Spinal cord (tissue), 10 donors: ENCODE data around the gene MED1. TPM values are rescaled to one million over a fixed set of nuclear protein-coding genes. Genes with fewer than 3 reads are reported as not detected.
A peak's percentile ranks its signal among the peaks of the same experiment; 100 is the strongest.
"Not testable (repeated sequence)": the region's sequence is repeated elsewhere in the genome, so short reads cannot be mapped to it uniquely, and the experiment has no call there.

Experiments used
- DNase-seq, 6 donors: peaks; one replicate each; pipeline versions ENCODE4 v3.0.0 to v3.0.0-alpha.2; 2013 to 2015; ENCODE audit warnings: low spot score in 6 of 6, low read depth in 4 of 6
- H3K27ac ChIP-seq: one replicate; pipeline ENCODE4 v1.5.1; 2013; ENCODE audit warnings: low read depth, low read length, control low read depth
- H3K27me3 ChIP-seq: one replicate; pipeline ENCODE4 v1.6.1; 2013; ENCODE audit warnings: low read length; ENCODE audit not compliant: control insufficient read depth, insufficient read depth
- H3K36me3 ChIP-seq: one replicate; pipeline ENCODE4 v1.6.1; 2013; ENCODE audit warnings: low read length; ENCODE audit not compliant: control insufficient read depth, insufficient read depth
- H3K4me1 ChIP-seq: one replicate; pipeline ENCODE4 v1.6.1; 2013; ENCODE audit warnings: low read length; ENCODE audit not compliant: control insufficient read depth, insufficient read depth
- H3K4me3 ChIP-seq: one replicate; pipeline ENCODE4 v1.5.1; 2013; ENCODE audit warnings: low read depth, low read length, control low read depth
- H3K9me3 ChIP-seq: one replicate; pipeline ENCODE4 v1.6.1; 2013; ENCODE audit warnings: low read length; ENCODE audit not compliant: control insufficient read depth, insufficient read depth
- WGBS: methylation state at CpG from one replicate; pipeline ENCODE4 v1.1.5; 2013; ENCODE audit warnings: missing lambda C conversion rate; ENCODE audit not compliant: insufficient coverage; 5-methylcytosine and 5-hydroxymethylcytosine counted together
- polyA plus RNA-seq, 2 donors: library from polyadenylated mRNA; unstranded; fragments of 120-200 nt; gene quantifications; one replicate each; pipeline ENCODE4 v1.2.1, GENCODE V29; 2013; ENCODE audit not compliant: insufficient read length in 2 of 2
- total RNA-seq, 2 donors: library from RNA; depleted of rRNA in 1 of 2; stranded (reverse); fragments of 120-200 nt in 1 of 2; fragments of >200 nt in 1 of 2; gene quantifications; one replicate each; pipeline versions ENCODE4 v1.2.3 to v1.2.4, GENCODE V29; 2013 to 2014
- donor health status: healthy.

Gene MED1
- total and polyA plus RNA-seq, 4 donors: 29.0 to 36.5 (median 29.9) TPM

DNA sequence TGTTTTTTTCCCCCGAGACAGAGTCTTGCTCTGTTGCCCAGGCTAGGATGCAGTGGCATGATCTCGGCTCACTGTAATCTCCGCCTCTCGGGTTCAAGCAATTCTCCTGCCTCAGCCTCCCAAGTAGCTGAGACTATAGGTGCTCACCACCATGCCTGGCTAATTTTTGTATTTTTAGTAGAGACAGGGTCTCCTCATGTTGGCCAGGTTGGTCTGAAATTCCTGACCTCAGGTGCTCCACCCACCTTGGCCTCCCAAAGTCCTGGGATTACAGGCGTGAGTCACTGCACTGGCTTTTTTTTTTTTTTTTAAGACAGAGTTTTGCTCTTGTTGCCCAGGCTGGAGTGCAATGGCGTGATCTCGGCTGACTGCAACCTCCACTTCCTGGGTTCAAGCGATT lies 28.6 kb upstream of the MED1 start:
- not testable (repeated sequence) for H3K4me3 ChIP-seq, H3K9me3 ChIP-seq, H3K27ac ChIP-seq, H3K27me3 ChIP-seq, DNase-seq, H3K4me1 ChIP-seq
- 83% methylated on average over 1 of the region's 8 CpGs for WGBS
- H3K36me3 ChIP-seq: peaks cover 45% of the 10 kb centered on the region

DNA sequence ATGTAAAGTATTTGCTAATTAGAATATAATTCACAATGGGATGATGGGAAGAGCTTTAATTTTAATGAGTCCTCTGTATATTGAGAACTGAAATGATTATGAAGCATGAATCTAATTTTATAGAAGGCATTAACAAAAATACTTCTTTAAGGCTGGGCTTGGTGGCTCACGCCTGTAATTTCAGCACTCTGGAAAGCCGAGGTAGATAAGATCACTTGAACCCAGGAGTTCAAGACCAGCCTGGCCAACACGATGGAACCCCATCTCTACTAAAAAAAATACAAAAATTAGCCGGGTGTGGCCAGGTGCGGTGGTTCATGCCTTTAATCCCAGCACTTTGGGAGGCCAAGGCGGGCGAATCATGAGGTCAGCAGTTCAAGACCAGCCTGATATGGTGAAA lies 22.2 kb upstream of the MED1 start:
- 100% methylated on average over 5 of the region's 7 CpGs for WGBS
- Histone ChIP-seq H3K4me1 (no peaks in the 10 kb centered on the region), H3K4me3 (no peak overlapping the region), H3K36me3 (peaks cover 36% of the 10 kb centered on the region), H3K9me3 (no peaks in the 10 kb centered on the region), H3K27ac (no peak overlapping the region), H3K27me3 (no peaks in the 10 kb centered on the region)
- DNase-seq: no peak

GRCh38 chr17:39468610-39469009 lies 17.5 kb upstream of the MED1 start:
- DNase-seq, H3K27me3 ChIP-seq, H3K9me3 ChIP-seq, H3K4me3 ChIP-seq, H3K27ac ChIP-seq: not testable (repeated sequence)
- peaks cover 24% of the 10 kb centered on the region for H3K36me3 ChIP-seq
- peaks cover 16% of the 10 kb centered on the region for H3K4me1 ChIP-seq
- WGBS: 100% methylated on average over 4 of the region's 11 CpGs

DNA sequence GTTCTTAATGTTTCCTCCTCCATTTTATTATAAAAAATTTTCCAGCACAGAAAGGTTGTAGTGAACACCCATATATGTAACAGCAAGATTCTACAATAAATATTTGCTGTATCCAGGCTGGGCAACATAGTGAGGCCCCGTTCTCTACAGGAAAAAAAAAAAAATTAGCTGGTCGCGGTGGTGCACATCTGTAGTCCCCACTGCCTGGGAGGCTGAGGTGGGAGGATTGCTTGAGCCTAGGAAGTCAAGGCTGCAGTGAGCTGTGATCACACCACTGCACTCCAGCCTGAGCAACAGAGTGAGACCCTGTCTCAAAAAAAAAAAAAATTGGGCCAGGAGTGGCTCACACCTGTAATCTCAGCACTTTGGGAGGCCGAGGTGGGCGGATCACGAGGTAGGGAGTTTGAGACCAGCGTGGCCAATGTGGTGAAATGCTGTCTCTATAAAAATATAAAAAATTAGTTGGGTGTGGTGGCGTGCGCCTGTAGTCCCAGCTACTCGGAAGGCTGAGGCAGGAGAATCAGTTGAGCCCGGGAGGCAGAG lies 13.6 kb upstream of the MED1 start:
- not testable (repeated sequence) for H3K36me3 ChIP-seq, DNase-seq, H3K9me3 ChIP-seq, H3K27ac ChIP-seq, H3K27me3 ChIP-seq
- peak overlapping the region; percentile 5 for H3K4me3 ChIP-seq
- WGBS: 76% methylated on average over 9 of the region's 11 CpGs
- peaks cover 21% of the 10 kb centered on the region for H3K4me1 ChIP-seq

- H3K27me3 ChIP-seq: no peaks in the 10 kb centered on the region
- DNase-seq: peak in 1 of 6 donors; percentile 12
- peak overlapping the region; percentile 96 for H3K4me3 ChIP-seq
- H3K36me3 ChIP-seq: peaks cover 2% of the 10 kb centered on the region
- peak overlapping the region; percentile 99 for H3K27ac ChIP-seq
- H3K4me1 ChIP-seq: peaks cover 21% of the 10 kb centered on the region
- H3K9me3 ChIP-seq: no peaks in the 10 kb centered on the region
- WGBS: 2% methylated on average over 25 of the region's 28 CpGs
Measured at GRCh38 chr17:39462631-39463375, 11.7 kb upstream of the MED1 start.

GRCh38 chr17:39461926-39462569 lies 11.0 kb upstream of the MED1 start:
- Histone ChIP-seq H3K4me1 (peaks cover 21% of the 10 kb centered on the region), H3K27me3 (no peaks in the 10 kb centered on the region), H3K36me3 (peaks cover 2% of the 10 kb centered on the region), H3K27ac (peak overlapping the region; percentile 99), H3K9me3 (no peaks in the 10 kb centered on the region), H3K4me3 (peak overlapping the region; percentile 96)
- DNase-seq: peak in 3 of 6 donors; percentile 22 to 43 (median 33)
- WGBS: under 1% methylated on average over 27 of the region's 34 CpGs

DNA sequence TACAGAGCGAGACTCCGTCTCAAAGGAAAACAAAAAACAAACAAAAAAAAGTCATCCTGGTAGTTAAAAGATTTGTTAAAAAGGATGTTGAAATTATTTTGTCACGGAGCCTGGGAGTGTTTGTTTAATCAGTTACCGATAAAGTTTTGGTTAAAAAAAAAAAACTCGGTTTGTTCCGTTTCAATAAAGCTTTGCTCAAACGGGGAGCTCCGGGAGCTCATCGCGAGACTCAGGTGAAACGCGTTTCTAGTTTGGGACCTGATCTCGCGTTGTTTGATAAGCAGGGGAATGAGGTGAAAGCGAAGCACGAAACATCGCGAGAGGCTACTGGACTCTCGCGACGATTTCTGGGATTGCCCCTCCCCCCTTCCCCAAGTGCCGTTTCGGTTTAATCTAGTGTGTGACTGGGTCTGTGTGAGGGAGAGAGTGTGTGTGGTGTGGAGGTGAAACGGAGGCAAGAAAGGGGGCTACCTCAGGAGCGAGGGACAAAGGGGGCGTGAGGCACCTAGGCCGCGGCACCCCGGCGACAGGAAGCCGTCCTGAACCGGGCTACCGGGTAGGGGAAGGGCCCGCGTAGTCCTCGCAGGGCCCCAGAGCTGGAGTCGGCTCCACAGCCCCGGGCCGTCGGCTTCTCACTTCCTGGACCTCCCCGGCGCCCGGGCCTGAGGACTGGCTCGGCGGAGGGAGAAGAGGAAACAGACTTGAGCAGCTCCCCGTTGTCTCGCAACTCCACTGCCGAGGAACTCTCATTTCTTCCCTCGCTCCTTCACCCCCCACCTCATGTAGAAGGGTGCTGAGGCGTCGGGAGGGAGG lies 10.3 kb upstream of the MED1 start, which contains the start of gene CDK12:
TSS of gene CDK12 (plus strand) at position 374 of the 813 bp plus-strand sequence. CDS start 586 bp downstream, outside the sequence.
- peak; percentile 98 to 100 (median 99) for DNase-seq
- Histone ChIP-seq H3K4me1 (peaks cover 21% of the 10 kb centered on the region), H3K4me3 (peak within 1 kb of the TSS; percentile 96), H3K36me3 (peaks cover 2% of the 10 kb centered on the region), H3K27ac (peak within 1 kb of the TSS; percentile 99), H3K27me3 (no peaks in the 10 kb centered on the region), H3K9me3 (no peaks in the 10 kb centered on the region)
- WGBS: 0% methylated on average over 28 of the region's 51 CpGs

DNA sequence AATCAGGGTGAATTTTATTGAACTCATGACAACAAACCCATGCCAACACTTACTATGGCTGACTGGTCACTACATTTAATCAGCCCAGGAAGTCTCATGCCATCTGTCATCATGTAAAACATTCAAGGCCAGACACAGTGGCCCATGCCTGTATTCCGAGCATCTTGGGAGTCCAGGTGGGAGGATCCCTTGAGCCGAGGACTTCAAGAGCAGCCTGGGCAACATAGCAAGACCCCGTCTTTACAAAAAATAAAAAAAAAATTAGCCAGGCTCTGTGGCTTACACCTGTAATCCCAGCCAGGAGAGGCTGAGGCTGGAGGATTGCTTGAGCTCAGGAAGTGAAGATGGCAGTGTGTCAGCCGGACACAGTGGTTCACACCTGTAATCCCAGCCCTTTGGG lies 4.9 kb upstream of the MED1 start:
- H3K36me3 ChIP-seq: no peaks in the 10 kb centered on the region
- H3K4me3 ChIP-seq: no peak overlapping the region
- 84% methylated on average over 2 of the region's 4 CpGs for WGBS
- DNase-seq: no peak
- H3K27ac ChIP-seq: no peak overlapping the region
- no peaks in the 10 kb centered on the region for H3K27me3 ChIP-seq
- no peaks in the 10 kb centered on the region for H3K9me3 ChIP-seq
- H3K4me1 ChIP-seq: peaks cover 8% of the 10 kb centered on the region

- H3K27me3 ChIP-seq: no peaks in the 10 kb centered on the region
- no peak for DNase-seq
- H3K36me3 ChIP-seq: peaks cover 22% of the 10 kb centered on the region
- peaks cover 11% of the 10 kb centered on the region for H3K4me1 ChIP-seq
- 91% methylated on average over 10 of the region's 13 CpGs for WGBS
- no peak overlapping the region for H3K27ac ChIP-seq
- peak overlapping the region; percentile 77 for H3K4me3 ChIP-seq
- H3K9me3 ChIP-seq: no peaks in the 10 kb centered on the region
Measured at GRCh38 chr17:39450051-39450450, 1.0 kb downstream of the MED1 start.
